Glutamatergic neuron (in vitro differentiated cells): ENCODE results near the gene MTCH1. TPM values are rescaled to one million over a fixed set of nuclear protein-coding genes. Genes with fewer than 3 reads are reported as not detected.

ENCODE experiments used
- DNase-seq: peaks from one replicate; pipeline ENCODE4 v3.0.0; 2022
- H3K27ac Mint-ChIP-seq: one replicate; pipeline ENCODE4 v1.8.0; 2020; ENCODE audit warnings: mild to moderate bottlenecking, mixed read lengths, inconsistent platforms; ENCODE audit not compliant: unreplicated experiment
- H3K27me3 Mint-ChIP-seq: one replicate; pipeline ENCODE4 v1.8.0; 2020; ENCODE audit warnings: mild to moderate bottlenecking, moderate library complexity, mixed read lengths, inconsistent platforms; ENCODE audit not compliant: unreplicated experiment
- H3K36me3 Mint-ChIP-seq: one replicate; pipeline ENCODE4 v1.8.0; 2020; ENCODE audit warnings: mild to moderate bottlenecking, mixed read lengths, inconsistent platforms; ENCODE audit not compliant: unreplicated experiment
- H3K4me1 Mint-ChIP-seq: one replicate; pipeline ENCODE4 v1.8.0; 2020; ENCODE audit warnings: mild to moderate bottlenecking, low read depth, mixed read lengths, inconsistent platforms; ENCODE audit not compliant: unreplicated experiment
- H3K4me3 Mint-ChIP-seq: one replicate; pipeline ENCODE4 v1.8.0; 2020; ENCODE audit warnings: mild to moderate bottlenecking, mixed read lengths, inconsistent platforms; ENCODE audit not compliant: unreplicated experiment
- H3K9me3 Mint-ChIP-seq: one replicate; pipeline ENCODE4 v1.8.0; 2020; ENCODE audit warnings: mild to moderate bottlenecking, moderate library complexity, mixed read lengths, inconsistent platforms; ENCODE audit not compliant: unreplicated experiment
- CTCF ChIP-seq: fragments of 200-600 bp; sonication (generic); IDR thresholded peaks from one replicate; pipeline ENCODE4 v1.5.0; 2021; ENCODE audit not compliant: partially characterized antibody, unreplicated experiment
- total RNA-seq: library from RNA; stranded (reverse); fragmentation: NEBNext Ultra II Directional; extraction: Animal tissue kit (Norgen Biotek cat#: 25700); gene quantifications from one replicate; pipeline ENCODE4 v1.2.1, GENCODE V29; 2021; ENCODE audit not compliant: unreplicated experiment

Gene MTCH1
- total RNA-seq, 1 donor from 2014 or later = 179 TPM

GRCh38 chr6:37006793-37007339 is 20.9 kb upstream of the MTCH1 start:
- no peak for DNase-seq
- Mint-ChIP-seq H3K4me1 (no peaks in the 10 kb centered on the region), H3K4me3 (no peak overlapping the region), H3K27me3 (peaks cover 6% of the 10 kb centered on the region), H3K27ac (no peak overlapping the region), H3K9me3 (no peaks in the 10 kb centered on the region), H3K36me3 (no peaks in the 10 kb centered on the region)
- TF ChIP-seq CTCF = no peak

GRCh38 chr6:37005827-37006567 is 20.0 kb upstream of the MTCH1 start:
- no peak overlapping the region for H3K4me3 Mint-ChIP-seq
- no peaks in the 10 kb centered on the region for H3K4me1 Mint-ChIP-seq
- no peaks in the 10 kb centered on the region for H3K9me3 Mint-ChIP-seq
- H3K27me3 Mint-ChIP-seq = peaks cover 6% of the 10 kb centered on the region
- H3K27ac Mint-ChIP-seq = no peak overlapping the region
- no peak for DNase-seq
- no peaks in the 10 kb centered on the region for H3K36me3 Mint-ChIP-seq
- TF ChIP-seq CTCF = no peak

DNA sequence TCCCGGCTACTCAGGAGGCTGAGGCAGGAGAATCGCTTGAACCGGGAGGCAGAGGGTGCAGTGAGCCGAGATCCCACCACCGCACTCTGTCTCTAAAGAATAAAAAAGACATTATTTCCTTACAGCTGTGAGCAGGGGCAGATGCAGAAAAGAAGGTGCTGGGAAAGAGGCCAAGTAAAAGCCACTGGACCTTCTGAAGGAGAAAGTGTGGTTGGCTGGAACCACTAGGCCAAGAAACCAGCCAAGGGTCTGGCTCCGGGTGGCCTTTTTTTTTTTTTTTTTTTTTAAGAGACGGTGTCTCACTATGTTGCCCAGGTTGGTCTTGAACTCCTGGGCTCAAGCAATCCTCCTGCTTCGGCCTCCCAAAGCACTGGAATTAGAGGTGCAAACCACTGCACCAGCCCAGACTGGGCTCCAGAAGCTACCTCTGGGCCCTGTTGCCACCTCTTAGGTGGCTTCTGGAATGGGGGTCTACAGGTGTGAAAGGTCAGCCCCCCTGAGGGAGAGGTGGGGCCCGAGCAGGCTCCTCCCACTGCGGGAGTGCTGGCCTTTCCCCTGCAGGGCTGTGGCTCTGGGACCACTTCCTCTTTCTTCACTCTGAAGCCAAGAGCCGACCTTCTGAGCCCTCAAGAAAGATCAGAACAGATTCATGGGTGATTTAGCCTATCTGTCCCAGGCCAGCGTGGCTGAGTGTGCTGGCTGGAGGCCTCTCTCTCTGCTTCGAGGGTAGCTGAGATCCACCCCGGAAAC is 19.2 kb upstream of the MTCH1 start, which contains the start of gene FGD2:
Gene FGD2 (plus strand): TSS at position 595 of the 750 bp plus-strand sequence. CDS start 163 bp downstream, outside the sequence.
- no peak within 1 kb of the TSS for H3K27ac Mint-ChIP-seq
- no peaks in the 10 kb centered on the region for H3K36me3 Mint-ChIP-seq
- no peak for TF ChIP-seq CTCF
- H3K27me3 Mint-ChIP-seq = peaks cover 7% of the 10 kb centered on the region
- no peak within 1 kb of the TSS for H3K4me3 Mint-ChIP-seq
- H3K9me3 Mint-ChIP-seq = no peaks in the 10 kb centered on the region
- DNase-seq = no peak
- H3K4me1 Mint-ChIP-seq = no peaks in the 10 kb centered on the region

DNA sequence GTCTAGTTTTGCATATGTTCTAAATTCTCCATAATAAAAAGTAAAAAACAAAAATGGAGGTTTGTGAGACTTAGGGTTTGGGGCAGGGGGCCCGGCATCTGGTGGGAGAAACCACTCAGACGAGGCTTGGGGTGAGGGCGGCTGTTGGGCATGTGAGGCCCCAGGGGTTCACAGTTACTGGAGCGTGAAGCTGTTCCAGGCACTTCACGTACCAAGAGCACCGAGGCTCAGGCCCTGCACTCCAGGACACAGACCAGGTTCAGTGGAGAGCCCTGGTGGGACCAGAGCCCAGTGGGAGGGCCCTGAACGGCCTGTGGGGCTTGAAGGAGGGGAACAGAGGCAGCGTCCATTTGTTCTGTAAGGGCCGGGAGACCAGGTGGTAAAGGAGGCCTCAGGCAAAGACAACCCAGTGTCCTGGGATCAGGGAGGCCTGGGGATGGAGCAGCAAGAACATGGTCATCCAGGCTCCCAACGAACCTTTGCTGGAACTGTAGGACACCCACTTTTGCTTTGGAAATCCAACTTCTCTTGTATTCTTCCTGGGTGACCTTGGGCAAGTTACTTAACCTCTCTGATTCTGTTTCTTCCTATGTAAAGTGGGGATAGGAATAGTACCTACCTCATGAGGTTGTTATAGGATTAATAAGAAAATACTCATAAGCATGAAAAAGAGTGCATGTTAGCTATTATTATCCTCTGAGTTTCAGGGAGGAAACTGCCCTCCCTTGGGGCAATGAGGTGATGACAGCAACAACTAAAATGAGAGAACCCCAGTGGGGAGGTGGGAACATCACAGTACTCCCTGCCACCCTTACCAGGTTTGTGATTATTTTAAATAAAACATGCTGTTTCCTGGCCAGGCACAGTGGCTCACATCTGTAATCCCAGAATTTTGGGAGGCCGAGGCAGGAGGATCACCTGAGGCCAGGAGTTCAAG is 18.3 kb upstream of the MTCH1 start:
- Mint-ChIP-seq H3K36me3 (no peaks in the 10 kb centered on the region), H3K4me1 (no peaks in the 10 kb centered on the region), H3K4me3 (no peak overlapping the region), H3K27ac (no peak overlapping the region), H3K9me3 (no peaks in the 10 kb centered on the region), H3K27me3 (peaks cover 12% of the 10 kb centered on the region)
- TF ChIP-seq CTCF = no peak
- DNase-seq = no peak
